Body of pancreas (tissue), 4 donors: ENCODE measurements around the gene IFNGR2.

Source experiments
- POLR2A ChIP-seq, 3 donors: fragments of 450-650 bp; IDR thresholded peaks; one replicate each; pipeline ENCODE4 v1.6.1; 2016; ENCODE audit warnings: antibody characterized with exemption in 3 of 3, mild to moderate bottlenecking in 2 of 3
- TF ChIP-seq, protein P1 (sequence below), 7 experiments: fragments of 450-650 bp in 4 of 7; fragments of 200-600 bp in 3 of 7; sonication (generic) in 3 of 7; IDR thresholded peaks; one replicate each; pipeline ENCODE4 v1.5.1; 2016 to 2019; ENCODE audit warnings: antibody characterized with exemption in 7 of 7

DNA sequence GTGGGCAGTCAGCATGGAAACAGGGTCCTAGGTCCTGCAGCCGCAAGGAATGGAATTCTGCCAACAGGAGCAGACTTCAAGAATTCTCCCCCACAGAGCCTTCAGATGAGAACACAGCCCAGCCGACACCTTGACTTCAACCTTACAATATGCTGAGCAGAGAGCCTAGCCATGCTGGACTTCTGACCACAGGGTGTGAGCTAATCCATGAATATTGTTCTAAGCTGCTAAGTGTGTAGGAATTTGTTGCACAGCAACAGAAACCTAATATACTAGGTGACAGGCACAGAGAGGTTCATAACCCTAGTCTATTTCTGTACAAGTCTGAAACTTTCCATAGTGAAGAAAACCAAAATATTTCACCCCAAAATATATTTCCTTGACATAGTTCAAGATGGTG, 32.9 kb upstream of the IFNGR2 start:
- TF ChIP-seq POLR2A (IDR thresholded peaks at IDR 0.05), result no peak
- TF ChIP-seq, protein P1, sequence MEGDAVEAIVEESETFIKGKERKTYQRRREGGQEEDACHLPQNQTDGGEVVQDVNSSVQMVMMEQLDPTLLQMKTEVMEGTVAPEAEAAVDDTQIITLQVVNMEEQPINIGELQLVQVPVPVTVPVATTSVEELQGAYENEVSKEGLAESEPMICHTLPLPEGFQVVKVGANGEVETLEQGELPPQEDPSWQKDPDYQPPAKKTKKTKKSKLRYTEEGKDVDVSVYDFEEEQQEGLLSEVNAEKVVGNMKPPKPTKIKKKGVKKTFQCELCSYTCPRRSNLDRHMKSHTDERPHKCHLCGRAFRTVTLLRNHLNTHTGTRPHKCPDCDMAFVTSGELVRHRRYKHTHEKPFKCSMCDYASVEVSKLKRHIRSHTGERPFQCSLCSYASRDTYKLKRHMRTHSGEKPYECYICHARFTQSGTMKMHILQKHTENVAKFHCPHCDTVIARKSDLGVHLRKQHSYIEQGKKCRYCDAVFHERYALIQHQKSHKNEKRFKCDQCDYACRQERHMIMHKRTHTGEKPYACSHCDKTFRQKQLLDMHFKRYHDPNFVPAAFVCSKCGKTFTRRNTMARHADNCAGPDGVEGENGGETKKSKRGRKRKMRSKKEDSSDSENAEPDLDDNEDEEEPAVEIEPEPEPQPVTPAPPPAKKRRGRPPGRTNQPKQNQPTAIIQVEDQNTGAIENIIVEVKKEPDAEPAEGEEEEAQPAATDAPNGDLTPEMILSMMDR (IDR thresholded peaks at IDR 0.05), result no peak
